ENCODE data around the gene TMPRSS4. TPM values are rescaled to one million over a fixed set of nuclear protein-coding genes. Genes with fewer than 3 reads are reported as not detected.

TMPRSS4 gene
- total RNA-seq: 0.08 and 0.15 TPM in 2 replicates

GRCh38 chr11:118076754-118077281, at the start of gene TMPRSS4:
Gene TMPRSS4, plus strand, starts transcription at chr11:118077078. Its CDS starts 225 bp downstream, at chr11:118077303.

DNA sequence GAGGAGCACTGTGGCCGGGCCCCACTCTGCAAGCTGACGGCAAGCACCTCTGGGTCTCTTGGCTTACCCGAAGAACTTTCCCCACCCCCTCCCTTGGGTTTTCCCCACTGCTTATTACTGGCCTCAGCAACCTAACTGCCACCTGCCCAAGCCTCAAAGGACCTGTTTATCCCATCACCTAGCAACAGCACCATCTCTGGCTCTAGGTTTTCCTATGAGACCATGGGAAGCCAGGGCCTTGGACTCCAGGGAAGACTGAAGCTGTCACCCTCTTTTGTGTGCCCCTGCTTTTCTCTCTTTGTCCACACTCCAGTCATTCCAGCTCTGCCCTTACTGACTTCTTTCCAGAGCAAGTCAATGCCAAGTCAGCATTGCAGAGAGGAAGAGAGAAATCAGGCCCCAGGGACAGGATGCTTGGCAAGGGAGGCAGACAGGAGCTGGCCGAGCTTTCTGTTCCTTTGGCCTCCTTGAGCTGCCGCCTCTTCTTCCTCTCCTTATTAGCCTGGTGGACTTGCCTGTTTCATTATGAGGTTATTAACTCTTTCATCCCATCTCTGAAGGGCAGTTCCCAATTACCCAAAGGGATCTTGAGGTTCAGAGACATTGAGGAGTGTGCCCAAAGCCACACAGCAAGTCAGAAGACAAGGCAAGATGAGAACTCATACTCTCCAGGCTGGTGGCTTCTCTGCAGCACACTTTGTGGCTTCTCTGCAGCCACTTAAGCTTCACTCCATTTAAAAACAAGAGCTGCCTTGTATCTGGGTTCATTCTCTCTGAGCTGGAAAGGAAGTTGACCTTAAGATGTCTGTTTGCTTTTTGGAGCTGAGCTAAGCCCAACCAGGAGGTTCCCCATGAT, 10.3 kb downstream of the TMPRSS4 start, which contains the start of gene SMIM35:
TSS of gene SMIM35 (minus strand) at position 51 of the 856 bp plus-strand sequence. CDS start 206 bp downstream, outside the sequence.

GRCh38 chr11:118152552-118153471, 75.9 kb downstream of the TMPRSS4 start, which contains the start of gene SCN4B:
Gene SCN4B, minus strand, starts transcription at chr11:118152823. Its CDS starts 150 bp downstream, at chr11:118152673.

Other genes starting within 250 kb of the TMPRSS4 start
- gene FXYD6, start 200.4 kb upstream of the TMPRSS4 start, total RNA-seq: 0.08 TPM in 1 of 2 replicates, not detected in the other
- 0.08 and 0.70 TPM in 2 replicates for gene TMPRSS13, start 147.7 kb upstream of the TMPRSS4 start, total RNA-seq
- gene IL10RA, start 90.7 kb upstream of the TMPRSS4 start, total RNA-seq: not detected in 2 replicates
- gene SMIM35, start 9.9 kb downstream of the TMPRSS4 start, total RNA-seq: not detected in 2 replicates
- 2.5 and 7.8 TPM in 2 replicates for gene SCN4B, start 75.7 kb downstream of the TMPRSS4 start, total RNA-seq
- 0.15 and 0.23 TPM in 2 replicates for gene SCN2B, start 99.6 kb downstream of the TMPRSS4 start, total RNA-seq
- not detected in 2 replicates for gene JAML, start 147.9 kb downstream of the TMPRSS4 start, total RNA-seq
- gene MPZL3, start 175.3 kb downstream of the TMPRSS4 start, total RNA-seq: 11.7 and 12.1 TPM in 2 replicates
- gene MPZL2, start 187.2 kb downstream of the TMPRSS4 start, total RNA-seq: 77.9 and 80.6 TPM in 2 replicates
- gene CD3E, start 227.7 kb downstream of the TMPRSS4 start, total RNA-seq: not detected in 2 replicates

All from hair follicular keratinocyte (primary cell).